Sigmoid colon (tissue), 7 donors: ENCODE data around the gene CIITA. TPM values are rescaled to one million over a fixed set of nuclear protein-coding genes. Genes with fewer than 3 reads are reported as not detected.

ENCODE experiments used
- DNase-seq: peaks from one replicate; pipeline ENCODE4 v3.0.0-alpha.2; 2019
- H3K27ac ChIP-seq, 4 donors: fragments of 200-600 bp; sonication (generic); one replicate each; pipeline ENCODE4 v1.5.1; 2016 to 2019; ENCODE audit warnings: mild to moderate bottlenecking in 1 of 4
- H3K27me3 ChIP-seq, 3 donors: fragments of 200-600 bp; sonication (generic); one replicate each; pipeline ENCODE4 v1.5.1; 2019; ENCODE audit warnings: mild to moderate bottlenecking in 1 of 3
- H3K36me3 ChIP-seq, 4 donors: fragments of 200-600 bp; sonication (generic); one replicate each; pipeline ENCODE4 v1.5.1; 2016 to 2019
- H3K4me1 ChIP-seq, 4 donors: fragments of 200-600 bp; sonication (generic); one replicate each; pipeline ENCODE4 v1.5.1; 2017 to 2019
- H3K4me3 ChIP-seq, 4 donors: fragments of 200-600 bp; sonication (generic); one replicate each; pipeline ENCODE4 v1.5.1; 2017 to 2019; ENCODE audit warnings: mild to moderate bottlenecking in 2 of 4, moderate library complexity in 1 of 4
- H3K9me3 ChIP-seq, 4 donors: fragments of 200-600 bp in 3 of 4; sonication (generic) in 3 of 4; one replicate each; pipeline versions ENCODE4 v1.5.1 to v1.6.1; 2013 to 2019
- EP300 ChIP-seq, 4 donors: sonication (generic); formaldehyde crosslinking; IDR thresholded peaks; one replicate each; pipeline ENCODE4 v1.6.1; 2017; ENCODE audit warnings: antibody characterized with exemption in 4 of 4
- POLR2A ChIP-seq, 2 donors: fragments of 450-650 bp; IDR thresholded peaks; one replicate each; pipeline ENCODE4 v1.6.1; 2016; ENCODE audit warnings: antibody characterized with exemption in 2 of 2, mild to moderate bottlenecking in 2 of 2, moderate library complexity in 2 of 2
- POLR2AphosphoS5 ChIP-seq, 4 donors: sonication (generic); formaldehyde crosslinking; IDR thresholded peaks; one replicate each; pipeline ENCODE4 v1.6.1; 2017; ENCODE audit warnings: antibody characterized with exemption in 4 of 4
- WGBS, 2 donors: extraction: QIAGEN DNeasy Blood & Tissue Kit; methylation state at CpG; one replicate each; pipeline ENCODE4 v1.1.7; 2013; 5-methylcytosine and 5-hydroxymethylcytosine counted together
- intact Hi-C: fragments of 100-400 bp; cut with DNase I; formaldehyde crosslinking; loops from one replicate; pipeline ENCODE4 v1.15.1; 2023
- polyA plus RNA-seq, 3 donors: library from polyadenylated mRNA; stranded (reverse); fragments of 200-250 nt; gene quantifications; one replicate each; pipeline ENCODE4 v1.2.3, GENCODE V29; 2013
- total RNA-seq, 4 donors: library from RNA; depleted of rRNA; stranded (reverse); fragments of >200 nt; gene quantifications; one replicate each; pipeline ENCODE4 v1.1.0, GENCODE V29; 2016
- TF ChIP-seq, protein P1 (sequence below), 4 experiments: fragments of 450-650 bp in 3 of 4; fragments of 200-600 bp in 1 of 4; IDR thresholded peaks; one replicate each; pipeline ENCODE4 v1.5.1; 2016 to 2019; ENCODE audit warnings: antibody characterized with exemption in 4 of 4, mild to moderate bottlenecking in 3 of 4, moderate library complexity in 2 of 4
- donor health status: healthy with polysubstance abuse.
- donor health status: Bipolar disorder and iron deficiency.
- donor health status: healthy.

Gene CIITA
- total and polyA plus RNA-seq, 7 donors: 1.2 to 53.9 (median 9.7) TPM

- DNase-seq: no peak
- no peaks in the 10 kb centered on the region for H3K9me3 ChIP-seq
- no peaks in the 10 kb centered on the region for H3K27me3 ChIP-seq
- 84 to 91% methylated on average over 11 of the region's 11 CpGs for WGBS, 2 donors
- intact Hi-C loops: no loop called here
- no peak overlapping the region for H3K4me3 ChIP-seq
- H3K27ac ChIP-seq: no peak overlapping the region
- TF ChIP-seq POLR2AphosphoS5 (IDR thresholded peaks at IDR 0.05) (no peak), EP300 (IDR thresholded peaks at IDR 0.05) (no peak), POLR2A (IDR thresholded peaks at IDR 0.05) (no peak)
- TF ChIP-seq, protein P1, sequence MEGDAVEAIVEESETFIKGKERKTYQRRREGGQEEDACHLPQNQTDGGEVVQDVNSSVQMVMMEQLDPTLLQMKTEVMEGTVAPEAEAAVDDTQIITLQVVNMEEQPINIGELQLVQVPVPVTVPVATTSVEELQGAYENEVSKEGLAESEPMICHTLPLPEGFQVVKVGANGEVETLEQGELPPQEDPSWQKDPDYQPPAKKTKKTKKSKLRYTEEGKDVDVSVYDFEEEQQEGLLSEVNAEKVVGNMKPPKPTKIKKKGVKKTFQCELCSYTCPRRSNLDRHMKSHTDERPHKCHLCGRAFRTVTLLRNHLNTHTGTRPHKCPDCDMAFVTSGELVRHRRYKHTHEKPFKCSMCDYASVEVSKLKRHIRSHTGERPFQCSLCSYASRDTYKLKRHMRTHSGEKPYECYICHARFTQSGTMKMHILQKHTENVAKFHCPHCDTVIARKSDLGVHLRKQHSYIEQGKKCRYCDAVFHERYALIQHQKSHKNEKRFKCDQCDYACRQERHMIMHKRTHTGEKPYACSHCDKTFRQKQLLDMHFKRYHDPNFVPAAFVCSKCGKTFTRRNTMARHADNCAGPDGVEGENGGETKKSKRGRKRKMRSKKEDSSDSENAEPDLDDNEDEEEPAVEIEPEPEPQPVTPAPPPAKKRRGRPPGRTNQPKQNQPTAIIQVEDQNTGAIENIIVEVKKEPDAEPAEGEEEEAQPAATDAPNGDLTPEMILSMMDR (IDR thresholded peaks at IDR 0.05): no peak
- H3K36me3 ChIP-seq: peaks cover 0 to 50% (median 8%) of the 10 kb centered on the region in 4 donors
- H3K4me1 ChIP-seq: peaks cover 0 to 58% (median 48%) of the 10 kb centered on the region in 4 donors
These were observed 56.1 kb downstream of the CIITA start for GRCh38 chr16:10932959-10933710.

DNA sequence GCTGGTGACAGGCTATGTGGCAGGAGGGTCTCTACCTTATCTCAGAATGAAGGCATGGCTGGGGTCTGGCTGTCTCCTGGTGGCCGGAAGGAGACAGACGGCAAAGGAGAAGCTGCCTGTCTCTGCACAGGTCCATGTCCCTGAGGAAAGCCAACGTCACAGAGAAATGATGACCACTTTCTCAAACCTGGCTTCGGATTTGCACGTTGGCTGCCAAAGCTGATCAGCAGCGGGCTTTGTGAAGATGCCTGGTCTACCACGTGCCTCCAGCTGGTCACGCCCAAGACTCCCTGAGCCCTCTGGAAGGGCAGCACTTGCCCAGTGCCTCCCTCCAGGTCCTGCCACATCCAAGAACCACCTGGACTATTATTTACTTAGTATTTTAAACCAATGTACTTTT is 56.9 kb downstream of the CIITA start:
- WGBS, 2 donors: 70 to 90% methylated on average over 8 of the region's 8 CpGs
- Histone ChIP-seq H3K27ac (no peak overlapping the region), H3K27me3 (no peaks in the 10 kb centered on the region), H3K4me3 (no peak overlapping the region), H3K36me3 (peaks cover 0 to 43% (median 4%) of the 10 kb centered on the region in 4 donors), H3K9me3 (no peaks in the 10 kb centered on the region), H3K4me1 (peaks cover 0 to 65% (median 56%) of the 10 kb centered on the region in 4 donors)
- TF ChIP-seq POLR2A (IDR thresholded peaks at IDR 0.05) (no peak), EP300 (IDR thresholded peaks at IDR 0.05) (no peak), POLR2AphosphoS5 (IDR thresholded peaks at IDR 0.05) (no peak)
- TF ChIP-seq, protein P1 (IDR thresholded peaks at IDR 0.05): no peak
- no peak for DNase-seq
- intact Hi-C loops: no loop called here

DNA sequence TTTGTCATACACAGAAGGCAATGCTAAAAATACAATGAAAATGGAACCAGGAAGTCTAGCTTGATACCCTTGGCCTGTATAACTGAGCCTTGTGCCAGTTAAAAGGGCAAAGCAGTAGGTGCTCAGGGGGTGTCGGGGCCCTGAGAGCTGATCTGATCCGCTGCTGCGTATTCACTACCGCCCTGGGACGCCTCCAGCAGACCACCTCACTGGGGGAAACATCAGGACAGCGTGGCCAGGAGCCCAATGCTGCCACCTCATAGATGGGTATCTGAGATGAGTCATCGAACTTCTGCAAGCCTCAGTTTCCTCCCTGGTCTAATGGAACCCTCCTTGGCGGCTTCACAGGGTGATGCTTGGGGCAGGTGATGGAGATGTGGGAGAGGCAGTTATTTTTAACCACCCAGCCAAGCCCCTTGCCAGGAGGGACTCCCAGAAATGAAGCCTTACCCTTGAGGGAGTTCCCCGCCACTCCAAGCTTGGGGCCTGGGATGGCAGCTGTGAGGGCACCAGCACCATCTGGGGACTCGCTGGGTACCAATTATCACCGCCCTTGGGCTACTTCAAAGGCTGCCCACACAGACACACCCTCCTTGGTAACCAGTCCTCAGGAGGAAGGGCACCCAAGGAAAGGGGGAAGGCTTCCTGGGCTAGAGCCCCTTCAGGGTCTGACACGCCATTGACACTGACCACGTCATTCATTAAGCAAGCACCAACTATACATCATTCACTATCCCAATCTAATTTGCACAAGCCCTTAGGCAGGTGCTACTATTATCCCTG is 57.5 kb downstream of the CIITA start:
- Histone ChIP-seq H3K4me1 (peaks cover 0 to 72% (median 62%) of the 10 kb centered on the region in 4 donors), H3K36me3 (peaks cover 0 to 37% (median 2%) of the 10 kb centered on the region in 4 donors), H3K27ac (no peak overlapping the region), H3K27me3 (no peaks in the 10 kb centered on the region), H3K4me3 (no peak overlapping the region), H3K9me3 (no peaks in the 10 kb centered on the region)
- intact Hi-C loops: no loop called here
- 88 to 94% methylated on average over 13 of the region's 13 CpGs for WGBS, 2 donors
- no peak for DNase-seq
- TF ChIP-seq, protein P1 (IDR thresholded peaks at IDR 0.05): no peak
- TF ChIP-seq EP300 (IDR thresholded peaks at IDR 0.05) (no peak), POLR2A (IDR thresholded peaks at IDR 0.05) (no peak), POLR2AphosphoS5 (IDR thresholded peaks at IDR 0.05) (no peak)

GRCh38 chr16:10935226-10935915 is 58.4 kb downstream of the CIITA start:
- TF ChIP-seq EP300 (IDR thresholded peaks at IDR 0.05) (no peak), POLR2AphosphoS5 (IDR thresholded peaks at IDR 0.05) (no peak), POLR2A (IDR thresholded peaks at IDR 0.05) (no peak)
- TF ChIP-seq, protein P1 (IDR thresholded peaks at IDR 0.05): no peak
- Histone ChIP-seq H3K9me3 (no peaks in the 10 kb centered on the region), H3K27ac (no peak overlapping the region), H3K27me3 (no peaks in the 10 kb centered on the region), H3K4me3 (no peak overlapping the region), H3K4me1 (peaks cover 0 to 74% (median 64%) of the 10 kb centered on the region in 4 donors), H3K36me3 (peaks cover 0 to 31% (median 2%) of the 10 kb centered on the region in 4 donors)
- intact Hi-C loops: no loop called here
- 19 to 58% methylated on average over 7 of the region's 7 CpGs for WGBS, 2 donors
- no peak for DNase-seq
